Stimulated activated CD8-positive, alpha-beta memory T cell treated with anti-CD3 and anti-CD28 coated beads, Interleukin-4, amount 100 ng/mL, for 1 hour (primary cell): ENCODE measurements around the gene HMGCS2.
A peak's percentile ranks its signal among the peaks of the same experiment; 100 is the strongest.

Experiments used
- DNase-seq, 2 donors: peaks; one replicate each; pipeline ENCODE4 v3.0.0-alpha.2; 2020; ENCODE audit warnings: low read depth in 2 of 2, low spot score in 1 of 2

HMGCS2 gene

DNA sequence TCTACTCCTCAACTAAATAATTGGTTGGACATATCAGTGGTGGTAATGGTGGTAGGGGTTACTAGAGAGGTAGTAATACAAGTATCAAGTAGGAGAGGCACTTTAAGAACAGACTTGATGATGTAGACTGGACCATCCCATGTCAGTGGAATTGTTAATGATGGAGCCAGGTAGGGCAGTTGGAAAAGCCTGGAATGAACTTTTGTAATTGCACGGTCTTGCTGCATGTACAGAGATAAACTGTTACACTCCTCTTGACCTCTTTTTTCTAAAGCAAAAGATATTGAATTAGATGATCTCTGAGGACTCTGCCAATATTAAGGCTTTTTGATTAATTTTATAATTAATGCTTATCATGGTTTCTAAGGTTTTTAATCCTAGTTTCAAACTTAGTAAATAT lies 5.8 kb downstream of the HMGCS2 start:
- no peak for DNase-seq

DNA sequence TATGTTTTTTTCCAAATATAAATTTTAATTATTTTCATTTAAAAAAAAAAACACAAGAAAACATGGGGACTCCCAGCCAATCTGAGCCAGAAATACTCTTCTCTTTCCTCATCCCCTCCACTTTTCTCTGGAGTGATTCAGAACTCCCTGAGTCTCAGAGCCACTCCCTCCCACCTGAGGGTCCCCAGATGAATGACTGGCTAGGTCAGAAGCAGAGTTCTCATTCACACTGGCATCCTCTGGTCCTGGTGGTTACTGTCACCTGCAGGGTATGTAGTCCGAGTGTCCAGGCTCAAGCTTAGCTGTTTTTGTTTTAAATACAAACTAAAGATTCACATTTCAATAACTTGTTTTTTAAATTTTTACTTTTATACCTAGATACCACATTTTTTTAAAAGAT lies 6.3 kb downstream of the HMGCS2 start:
- DNase-seq: no peak

DNA sequence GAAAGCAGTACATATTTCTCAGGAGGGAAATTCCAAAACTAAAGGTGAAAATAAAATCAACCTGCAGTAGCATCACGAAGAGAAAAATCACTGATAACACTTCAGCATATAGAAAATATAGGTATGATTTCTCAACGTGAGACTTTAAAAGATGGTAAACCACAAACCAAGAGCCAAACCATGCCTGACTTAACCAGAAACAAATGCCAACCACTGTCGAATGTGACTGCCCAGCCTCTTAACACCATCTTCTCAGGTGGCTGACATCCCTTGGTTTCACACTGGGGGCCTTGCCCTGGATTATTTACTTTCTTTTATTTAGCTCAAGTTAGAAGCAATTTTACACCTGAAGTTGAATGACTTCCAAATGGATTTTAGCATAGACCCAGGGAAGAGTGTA lies 10.1 kb downstream of the HMGCS2 start:
- no peak for DNase-seq

DNA sequence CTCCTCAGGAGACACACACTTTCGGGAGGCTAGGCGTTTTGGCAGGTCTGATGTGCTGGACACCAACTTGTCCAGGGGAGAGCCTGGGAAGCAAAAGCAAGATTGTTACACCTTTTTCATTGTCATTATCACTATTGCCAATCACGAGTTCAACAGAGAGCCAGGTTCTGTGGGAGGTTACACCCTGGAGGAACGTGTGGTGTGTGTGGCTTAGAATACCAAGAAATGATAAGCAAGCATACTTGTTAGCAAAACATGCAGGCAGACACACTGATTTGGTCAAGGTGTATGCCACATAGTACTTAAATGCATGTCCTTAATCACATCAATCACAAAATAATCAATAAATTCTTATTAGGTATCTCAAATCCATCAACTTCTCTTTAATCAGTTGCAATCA lies 16.1 kb downstream of the HMGCS2 start:
- no peak for DNase-seq

DNA sequence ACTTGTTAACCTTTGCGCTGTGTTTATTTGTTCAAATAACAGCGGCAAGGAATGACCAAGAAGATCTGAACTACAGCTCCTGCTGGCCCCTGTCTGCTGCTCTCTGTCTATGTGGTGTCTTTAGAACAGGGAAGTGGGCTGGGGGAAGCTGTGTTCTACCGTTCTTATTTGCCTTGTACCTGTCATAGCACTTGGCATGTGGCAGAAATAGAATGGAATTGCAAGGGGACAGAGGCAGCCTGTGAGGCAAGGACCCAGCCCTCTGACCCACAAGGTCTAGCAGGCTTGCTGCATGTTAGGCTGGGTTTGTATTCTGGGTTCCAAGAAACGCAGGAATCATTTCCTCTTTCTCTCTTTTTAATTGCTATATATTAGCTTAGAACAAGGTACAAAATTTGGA lies 20.7 kb downstream of the HMGCS2 start:
- no peak for DNase-seq

DNA sequence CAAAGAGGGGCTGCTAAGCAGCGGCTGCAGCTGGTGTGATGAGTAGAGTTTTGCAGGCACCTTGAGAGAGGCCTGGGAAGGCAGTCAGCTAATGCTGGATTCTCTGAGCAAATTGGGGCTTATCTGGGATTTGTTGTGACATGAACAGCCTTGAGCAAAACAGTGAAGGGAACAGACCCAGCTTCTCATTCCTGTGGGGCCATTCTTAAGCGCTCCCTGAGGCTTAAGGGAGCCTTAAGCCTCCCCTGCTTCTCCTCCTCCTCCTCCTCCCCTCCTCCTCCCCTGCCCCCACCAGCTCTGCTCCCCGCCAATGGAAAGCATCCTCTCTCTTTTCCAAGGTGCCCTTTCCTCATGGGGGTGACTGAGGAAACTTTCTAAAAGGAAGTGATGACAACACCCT lies 21.3 kb downstream of the HMGCS2 start:
- DNase-seq: no peak

DNA sequence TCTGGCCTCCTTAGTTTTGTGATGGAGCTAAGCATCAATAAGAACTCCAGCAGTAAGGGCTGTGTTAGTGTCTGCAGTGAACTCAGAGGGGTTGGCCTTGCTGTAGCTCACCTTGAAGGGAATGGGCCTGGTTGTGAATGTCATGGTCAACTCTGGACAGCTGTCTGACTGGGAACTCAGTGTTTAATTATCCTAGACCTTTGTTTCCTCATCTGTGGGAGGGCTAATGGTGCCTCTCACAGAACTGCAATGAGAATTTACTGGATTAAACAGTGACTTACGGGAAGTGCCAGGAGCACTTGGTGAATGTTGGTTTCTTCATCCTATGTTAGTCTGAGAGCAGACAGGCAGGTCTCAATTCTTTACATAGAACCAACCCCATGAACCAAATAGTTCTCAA lies 23.7 kb downstream of the HMGCS2 start:
- no peak for DNase-seq

DNA sequence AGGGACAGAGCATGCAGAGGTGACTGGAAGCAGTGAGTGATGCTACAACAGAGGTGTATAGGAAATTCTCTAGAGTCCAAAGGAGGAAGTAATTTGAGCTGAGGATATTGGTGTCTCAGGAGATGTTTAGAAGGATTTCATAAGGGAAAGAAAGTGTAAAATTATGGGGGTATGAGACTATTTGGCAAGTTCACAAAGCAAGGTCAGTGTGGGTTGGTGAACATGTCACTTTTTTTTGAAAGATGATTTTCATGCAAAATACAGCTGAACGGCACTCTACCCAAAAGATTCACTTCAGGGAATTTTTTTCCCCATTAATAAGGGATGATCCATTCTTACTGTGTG lies 24.1 kb downstream of the HMGCS2 start:
- DNase-seq: no peak

DNA sequence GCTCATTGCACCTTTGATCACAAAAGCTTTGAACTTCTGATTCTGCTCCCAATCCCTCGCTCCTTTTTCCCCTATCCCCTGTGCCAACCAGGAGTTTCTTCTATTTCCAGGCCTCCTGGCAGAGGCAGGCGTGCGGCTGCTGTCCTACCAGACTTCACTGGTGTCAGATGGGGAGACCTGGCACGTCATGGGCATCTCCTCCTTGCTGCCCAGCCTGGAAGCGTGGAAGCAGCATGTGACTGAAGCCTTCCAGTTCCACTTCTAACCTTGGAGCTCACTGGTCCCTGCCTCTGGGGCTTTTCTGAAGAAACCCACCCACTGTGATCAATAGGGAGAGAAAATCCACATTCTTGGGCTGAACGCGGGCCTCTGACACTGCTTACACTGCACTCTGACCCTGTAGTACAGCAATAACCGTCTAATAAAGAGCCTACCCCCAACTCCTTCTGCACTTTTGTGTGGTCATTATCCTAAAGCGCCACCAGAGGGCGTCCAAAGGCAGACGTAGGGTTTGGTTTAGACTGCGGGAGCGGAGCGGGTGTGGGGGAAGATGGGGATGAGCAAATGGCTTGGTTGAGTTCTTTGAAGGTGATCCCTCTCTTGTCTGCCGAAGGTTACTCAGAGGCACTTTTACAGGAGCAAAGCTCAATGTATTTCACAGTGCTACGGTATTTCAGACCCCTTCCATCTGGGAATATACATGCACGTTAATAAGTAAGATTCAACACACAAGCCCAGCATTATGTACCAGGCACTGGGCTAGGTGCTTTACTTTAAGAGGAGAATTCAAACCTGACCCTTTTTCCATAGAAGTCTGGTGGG lies 24.7 kb downstream of the HMGCS2 start:
- DNase-seq: peak; percentile 5 to 13

DNA sequence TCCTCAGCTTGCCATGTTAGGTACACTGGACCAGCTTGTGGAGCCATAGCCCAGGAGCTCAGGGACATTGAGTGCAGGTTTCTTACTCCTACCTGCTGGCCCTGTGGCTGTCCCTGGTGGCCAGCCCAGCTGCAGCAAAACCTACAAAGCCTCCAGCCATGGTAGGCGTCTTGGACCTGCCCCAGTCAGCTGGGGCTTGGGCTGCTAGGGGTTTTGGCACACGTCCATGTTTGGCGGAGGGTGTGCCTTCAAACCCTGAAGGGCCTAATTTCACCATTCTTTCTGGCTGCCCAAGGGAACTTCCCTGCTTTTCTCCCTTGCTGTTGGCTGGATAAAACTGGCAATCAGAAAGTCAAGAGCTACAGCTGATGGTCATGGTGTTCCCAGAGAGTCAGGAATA lies 25.4 kb downstream of the HMGCS2 start:
- no peak for DNase-seq

DNA sequence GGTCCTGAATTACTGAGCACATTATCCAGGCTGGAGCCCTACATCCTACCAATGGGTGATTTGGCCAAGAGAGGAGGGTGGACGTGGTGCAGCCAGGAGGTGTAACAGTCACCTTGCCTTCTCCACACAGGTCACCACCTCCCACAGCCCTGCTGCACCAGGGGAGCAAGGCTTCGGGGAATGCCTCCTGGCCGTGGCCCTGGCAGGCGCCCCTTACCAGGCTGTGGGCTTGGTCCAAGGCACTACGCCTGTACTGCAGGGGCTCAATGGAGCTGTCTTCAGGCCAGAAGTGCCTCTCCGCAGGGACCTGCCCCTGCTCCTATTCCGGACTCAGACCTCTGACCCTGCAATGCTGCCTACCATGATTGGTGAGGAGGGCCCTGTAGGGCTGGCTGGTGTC lies 26.0 kb downstream of the HMGCS2 start:
- DNase-seq: no peak

DNA sequence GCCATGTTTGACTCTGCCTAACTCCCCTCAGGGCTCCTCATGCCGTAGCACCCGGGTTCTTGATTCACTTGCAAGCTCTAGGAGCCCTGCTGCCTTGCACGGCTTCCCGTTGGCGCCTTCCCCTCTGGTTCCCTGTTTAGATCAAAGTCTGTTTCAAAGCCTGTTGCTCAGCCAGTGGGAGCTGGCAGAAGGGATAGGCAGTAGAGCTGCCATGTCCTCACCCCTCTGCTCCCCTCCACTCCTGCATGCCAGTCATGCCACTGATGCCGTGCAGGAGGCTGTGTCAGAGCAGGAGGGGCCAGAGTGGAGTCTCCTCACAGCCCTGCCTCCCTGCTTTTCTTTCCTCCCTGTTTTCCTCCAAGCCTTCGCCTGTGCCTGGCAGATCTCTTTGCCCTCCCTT lies 26.5 kb downstream of the HMGCS2 start:
- DNase-seq: no peak

DNA sequence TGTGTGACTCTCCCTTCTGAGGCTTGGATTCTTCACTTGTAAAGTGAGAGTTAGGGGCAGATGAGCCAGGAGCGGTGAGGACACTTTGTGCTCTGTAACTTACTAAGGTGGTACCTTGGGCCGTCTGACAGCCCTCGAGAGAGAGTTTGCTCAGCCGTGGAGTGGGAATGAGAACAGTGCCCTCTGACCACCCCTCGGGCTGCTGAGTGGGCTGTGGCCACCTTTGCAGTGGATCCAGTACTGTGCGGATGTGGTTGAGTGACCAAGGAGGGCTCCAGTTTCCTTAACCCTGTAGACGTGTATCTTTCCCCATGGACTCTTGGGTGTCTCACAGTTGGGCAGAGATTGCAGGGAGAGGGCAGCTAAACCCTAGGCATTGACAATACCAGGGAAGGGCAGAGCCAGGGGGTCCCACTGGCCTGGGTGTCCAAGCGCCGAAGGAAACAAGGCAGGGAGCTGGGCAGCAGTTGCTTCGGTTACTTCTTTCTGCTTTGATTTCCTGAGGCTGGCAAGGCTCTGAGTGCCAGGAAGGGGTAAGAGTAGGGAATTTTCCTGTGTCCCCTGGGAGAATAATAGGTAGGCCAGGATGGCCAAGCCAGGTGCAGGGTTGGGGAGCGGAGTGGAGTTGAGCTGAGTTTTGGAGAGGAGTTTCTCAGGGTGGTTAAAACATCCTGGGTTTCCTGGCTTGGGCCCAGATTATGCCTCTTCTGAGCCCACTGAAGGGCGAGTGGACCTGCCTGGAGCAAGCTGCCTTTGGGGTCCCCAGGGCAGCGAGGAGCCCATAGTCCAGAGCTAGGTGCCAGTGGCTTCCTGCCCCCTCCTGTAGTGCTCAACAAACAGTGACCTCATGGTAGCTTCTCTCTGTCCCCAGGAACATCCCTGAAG lies 27.6 kb downstream of the HMGCS2 start:
- no peak for DNase-seq

DNA sequence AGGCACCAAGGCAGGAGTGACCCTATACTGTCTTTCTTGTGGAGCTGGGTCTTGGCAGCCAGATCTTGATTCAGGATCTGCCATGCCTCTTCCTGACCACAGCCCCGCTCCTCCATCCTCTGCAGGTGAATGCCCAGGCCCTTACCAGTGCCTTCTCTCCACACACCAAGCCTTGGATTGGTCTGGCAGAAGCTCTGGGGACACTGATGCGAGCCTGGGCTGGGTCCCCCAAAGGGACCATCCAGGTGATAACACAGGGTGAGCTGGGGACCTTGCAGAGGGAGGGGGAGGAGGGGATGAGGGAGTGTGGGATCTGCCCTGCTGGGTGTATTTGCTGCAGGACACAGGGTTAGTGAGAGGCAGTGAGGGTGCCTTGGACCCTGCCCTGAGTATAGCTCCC lies 28.4 kb downstream of the HMGCS2 start:
- no peak for DNase-seq

DNA sequence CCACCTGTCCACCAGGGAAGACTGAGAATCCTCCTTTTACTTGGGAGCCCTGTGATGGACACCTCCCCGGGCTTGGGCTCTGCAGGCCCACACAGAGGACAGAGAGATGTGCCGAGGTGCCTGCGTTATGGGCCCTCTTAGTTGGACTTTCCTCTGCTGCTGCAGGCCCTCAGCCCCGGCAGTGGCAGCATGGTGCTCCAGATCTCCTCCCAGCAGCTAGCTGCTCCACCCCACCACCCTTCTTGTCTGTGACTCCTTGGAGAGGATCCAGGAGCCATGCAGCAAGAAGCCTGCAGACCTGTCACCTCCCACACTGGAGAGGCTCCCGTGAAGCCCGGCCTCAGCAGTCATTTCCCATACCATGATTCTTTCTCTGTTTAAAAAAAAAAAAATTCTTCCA lies 29.6 kb downstream of the HMGCS2 start:
- DNase-seq: no peak

DNA sequence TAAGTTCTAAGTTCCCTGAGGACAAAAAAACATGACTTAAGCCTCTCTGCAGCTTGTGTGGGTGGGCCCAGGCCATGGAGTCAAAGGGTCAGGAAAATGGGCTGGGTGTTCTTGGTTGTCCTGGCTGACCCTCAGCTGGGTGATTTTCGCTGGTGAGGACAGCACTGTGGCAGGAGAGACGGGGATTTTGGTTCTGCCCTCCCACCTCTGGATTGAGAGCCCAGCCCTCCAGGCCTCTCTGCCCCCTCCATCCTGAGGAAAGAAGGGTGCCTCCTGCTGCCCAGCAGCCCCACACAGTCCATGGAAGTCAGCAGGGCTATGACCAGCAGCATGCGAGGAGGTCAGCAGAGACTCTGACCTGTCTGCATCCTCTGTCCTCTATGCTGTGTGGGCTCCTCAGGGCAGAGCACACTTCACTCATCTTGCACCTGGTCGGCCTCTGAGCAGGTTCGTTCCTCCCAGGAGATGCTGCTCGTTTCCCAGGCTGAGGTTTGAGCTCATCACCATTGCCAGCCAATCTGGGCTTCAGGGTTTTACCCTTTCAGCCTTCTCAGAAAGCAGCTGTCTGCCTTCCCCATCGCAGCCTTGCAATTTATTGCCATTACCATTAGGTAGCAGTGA lies 30.5 kb downstream of the HMGCS2 start:
- DNase-seq: no peak

DNA sequence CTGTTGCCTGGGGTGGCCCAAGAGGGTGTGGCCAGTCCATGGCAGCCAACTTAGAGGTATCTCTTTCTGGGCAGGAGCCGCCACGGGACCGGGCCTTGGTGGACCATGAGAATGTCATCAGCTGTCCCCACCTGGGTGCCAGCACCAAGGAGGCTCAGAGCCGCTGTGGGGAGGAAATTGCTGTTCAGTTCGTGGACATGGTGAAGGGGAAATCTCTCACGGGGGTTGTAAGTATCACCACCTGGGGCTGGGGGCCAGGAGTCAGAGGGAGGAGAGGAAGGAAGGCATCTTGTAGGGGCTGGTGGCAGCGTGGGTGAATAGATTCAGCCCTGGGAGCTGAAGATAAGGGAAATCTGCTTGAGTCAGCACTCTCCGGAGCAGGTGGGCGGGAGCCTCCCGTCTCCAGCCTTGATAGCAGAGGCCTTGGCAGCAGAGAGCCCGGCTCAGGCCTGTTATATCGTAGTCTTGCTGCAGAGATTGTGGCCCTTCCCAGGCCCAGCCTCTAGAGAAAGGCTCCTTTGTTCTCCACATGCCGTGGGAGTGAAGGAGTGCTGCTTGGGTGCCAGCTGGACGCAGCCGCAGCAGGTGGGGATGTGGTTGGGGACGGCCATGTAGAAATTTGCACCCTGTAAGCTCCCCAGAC lies 31.5 kb downstream of the HMGCS2 start:
- DNase-seq: no peak

DNA sequence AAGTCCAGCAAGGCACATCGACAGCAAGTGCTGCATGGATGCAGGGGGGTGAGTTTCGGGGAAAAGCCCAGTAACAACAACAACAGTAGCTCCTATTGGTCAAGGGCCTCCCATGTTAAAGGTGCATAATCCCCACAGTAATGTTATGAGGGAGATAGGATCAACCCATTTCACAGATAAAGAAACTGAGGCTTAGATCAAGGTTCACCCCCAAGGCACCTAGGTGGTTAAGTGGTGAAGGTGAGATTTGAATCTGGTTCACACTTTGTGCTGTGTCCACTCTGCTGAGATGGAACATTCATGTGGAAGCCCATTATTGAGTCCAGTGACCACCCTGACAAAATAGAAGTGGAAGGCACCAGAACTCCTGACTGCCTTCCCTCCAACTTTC lies 32.1 kb downstream of the HMGCS2 start:
- no peak for DNase-seq

DNA sequence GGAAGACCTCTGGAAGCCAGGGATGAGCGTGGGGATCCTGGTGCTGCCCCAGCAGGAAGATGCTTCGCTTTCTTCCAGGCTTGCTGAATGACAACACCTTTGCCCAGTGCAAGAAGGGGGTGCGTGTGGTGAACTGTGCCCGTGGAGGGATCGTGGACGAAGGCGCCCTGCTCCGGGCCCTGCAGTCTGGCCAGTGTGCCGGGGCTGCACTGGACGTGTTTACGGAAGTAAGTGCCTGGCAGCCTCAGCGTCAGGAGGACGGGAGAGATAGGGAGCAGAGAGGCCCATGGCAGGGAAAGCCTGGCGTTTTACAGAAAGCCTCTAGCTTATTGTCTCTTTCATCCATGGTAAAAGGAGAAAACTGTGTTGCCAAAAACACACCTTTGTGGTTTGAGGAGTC lies 33.5 kb downstream of the HMGCS2 start:
- no peak for DNase-seq

DNA sequence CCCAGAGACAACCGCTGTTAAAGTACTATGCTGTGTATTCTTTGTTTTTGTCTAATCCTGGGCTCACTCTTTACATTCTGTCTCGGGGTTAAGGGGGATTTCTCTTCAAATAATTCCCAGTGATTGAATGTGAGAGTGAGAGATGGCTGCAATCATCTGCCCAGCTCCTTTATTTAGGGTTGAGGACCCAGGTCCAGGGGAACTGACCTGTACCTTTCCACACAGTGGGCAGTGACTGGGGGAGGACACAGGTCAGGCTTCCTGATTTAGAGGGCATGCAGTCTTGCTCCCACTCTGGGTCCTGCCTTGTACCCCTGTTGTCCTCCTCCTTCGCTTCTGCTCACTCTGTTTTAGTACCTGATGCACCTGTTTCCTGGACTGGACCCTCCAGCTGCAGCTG lies 35.0 kb downstream of the HMGCS2 start:
- DNase-seq: no peak

DNA sequence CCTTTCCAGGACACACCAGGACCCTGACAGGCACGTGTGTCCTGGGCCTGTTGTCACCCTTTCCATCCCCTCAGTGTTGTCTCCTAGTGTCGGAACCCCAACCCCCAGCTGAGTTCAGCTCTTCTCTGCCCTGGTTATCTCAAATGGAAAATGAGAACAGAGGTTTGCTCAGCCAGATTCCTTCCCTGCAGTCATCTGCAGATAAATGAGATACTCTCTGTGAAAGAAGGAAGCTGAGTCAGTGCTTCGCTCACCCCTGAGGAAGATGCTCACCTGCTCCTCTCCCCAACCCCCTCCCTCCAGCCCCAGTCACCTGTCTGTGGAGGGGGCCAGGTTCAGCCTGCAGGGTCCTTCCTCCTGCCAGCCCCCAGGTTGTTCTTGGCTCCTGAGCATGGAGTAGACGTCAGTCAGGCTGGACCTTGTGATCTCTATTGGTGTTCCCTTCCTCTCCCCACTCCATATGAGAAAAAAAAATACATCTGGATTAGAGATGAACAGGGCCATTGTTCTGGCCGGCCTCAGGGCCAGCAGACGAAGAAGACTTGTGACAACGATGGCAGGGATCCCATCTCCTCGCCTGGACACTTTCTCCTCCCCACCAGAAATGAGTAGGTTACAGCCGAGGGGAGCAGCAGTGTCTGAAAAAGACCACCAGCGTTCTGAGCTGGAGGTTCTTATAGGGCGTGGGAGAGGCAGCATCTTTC lies 36.1 kb downstream of the HMGCS2 start:
- DNase-seq: no peak
